ENCODE measurements around the gene C1QTNF8.

C1QTNF8 gene

DNA sequence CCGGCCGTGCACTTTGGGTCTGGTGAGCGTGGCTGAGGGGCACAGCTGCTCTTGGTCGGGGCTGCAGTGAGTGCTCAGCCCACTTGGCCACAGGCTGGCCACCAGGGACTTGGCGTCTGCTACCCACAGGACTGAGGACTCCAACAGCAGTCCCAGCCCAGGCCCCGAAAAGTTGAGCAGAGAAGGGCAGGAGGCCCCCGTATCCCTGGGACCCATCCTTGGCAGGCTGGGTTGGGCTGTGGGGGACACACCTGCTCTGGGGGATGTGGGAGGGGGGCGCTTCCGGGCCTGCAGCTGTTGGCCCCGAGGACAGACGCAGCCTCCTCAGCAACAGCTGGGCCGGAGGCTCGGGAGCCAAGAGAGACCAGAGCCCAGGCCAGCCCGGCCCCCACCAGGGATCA lies 42.9 kb downstream of the C1QTNF8 start:
- TF ChIP-seq, protein P1, sequence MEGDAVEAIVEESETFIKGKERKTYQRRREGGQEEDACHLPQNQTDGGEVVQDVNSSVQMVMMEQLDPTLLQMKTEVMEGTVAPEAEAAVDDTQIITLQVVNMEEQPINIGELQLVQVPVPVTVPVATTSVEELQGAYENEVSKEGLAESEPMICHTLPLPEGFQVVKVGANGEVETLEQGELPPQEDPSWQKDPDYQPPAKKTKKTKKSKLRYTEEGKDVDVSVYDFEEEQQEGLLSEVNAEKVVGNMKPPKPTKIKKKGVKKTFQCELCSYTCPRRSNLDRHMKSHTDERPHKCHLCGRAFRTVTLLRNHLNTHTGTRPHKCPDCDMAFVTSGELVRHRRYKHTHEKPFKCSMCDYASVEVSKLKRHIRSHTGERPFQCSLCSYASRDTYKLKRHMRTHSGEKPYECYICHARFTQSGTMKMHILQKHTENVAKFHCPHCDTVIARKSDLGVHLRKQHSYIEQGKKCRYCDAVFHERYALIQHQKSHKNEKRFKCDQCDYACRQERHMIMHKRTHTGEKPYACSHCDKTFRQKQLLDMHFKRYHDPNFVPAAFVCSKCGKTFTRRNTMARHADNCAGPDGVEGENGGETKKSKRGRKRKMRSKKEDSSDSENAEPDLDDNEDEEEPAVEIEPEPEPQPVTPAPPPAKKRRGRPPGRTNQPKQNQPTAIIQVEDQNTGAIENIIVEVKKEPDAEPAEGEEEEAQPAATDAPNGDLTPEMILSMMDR (IDR thresholded peaks at IDR 0.05; ENCODE audit: insufficient read depth, missing control alignments): no peak
- DNase-seq (ENCODE audit: insufficient read length, low spot score): no peak

DNA sequence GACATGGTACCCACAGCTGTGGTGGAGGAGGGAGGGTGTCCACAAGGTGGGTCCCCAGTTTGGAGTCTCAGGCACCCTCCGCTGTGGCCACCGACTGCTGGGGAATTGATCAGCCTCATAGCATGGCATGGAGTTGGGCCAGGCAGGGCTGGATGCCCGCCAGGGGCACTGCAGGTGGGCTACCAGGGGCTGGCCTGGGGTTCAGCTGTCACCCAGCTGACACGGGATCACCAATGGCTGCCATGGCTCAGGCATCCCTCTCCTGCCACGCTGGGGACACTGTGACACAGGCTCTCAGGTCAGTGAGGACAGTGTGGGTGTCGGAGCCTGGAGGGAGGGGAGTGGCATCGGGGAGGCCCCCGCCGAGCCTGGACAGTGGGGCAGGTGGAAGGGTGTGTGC lies 43.3 kb downstream of the C1QTNF8 start:
- DNase-seq (ENCODE audit: insufficient read length, low spot score) (no peak), FAIRE-seq (no peak)
- TF ChIP-seq, protein P1 (IDR thresholded peaks at IDR 0.05; ENCODE audit: insufficient read depth, missing control alignments): no peak

More for the DNA sequence above, 42.9 kb downstream of the C1QTNF8 start:
- FAIRE-seq: no peak

DNA sequence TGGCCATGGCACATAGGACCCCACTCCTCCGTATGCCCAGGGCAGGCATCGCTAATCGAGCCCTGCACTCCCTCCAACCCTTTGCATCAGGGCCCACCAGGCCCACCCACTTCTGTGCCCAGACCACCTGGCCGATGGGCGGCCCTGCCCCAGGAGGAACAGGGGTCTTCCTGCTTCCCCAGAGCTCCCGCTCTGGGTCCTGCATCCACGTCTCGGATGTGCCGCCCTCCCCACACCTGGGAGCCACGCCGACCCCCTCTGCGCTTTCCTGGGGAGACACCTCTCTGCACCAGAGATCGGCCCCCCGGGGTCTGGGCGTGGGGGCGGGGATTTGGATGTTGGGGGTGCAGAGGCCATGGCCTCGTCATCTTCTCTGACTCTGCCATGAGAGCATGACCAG lies 44.6 kb downstream of the C1QTNF8 start:
- FAIRE-seq (no peak), DNase-seq (ENCODE audit: insufficient read length, low spot score) (no peak)
- TF ChIP-seq, protein P1 (IDR thresholded peaks at IDR 0.05; ENCODE audit: insufficient read depth, missing control alignments): no peak

DNA sequence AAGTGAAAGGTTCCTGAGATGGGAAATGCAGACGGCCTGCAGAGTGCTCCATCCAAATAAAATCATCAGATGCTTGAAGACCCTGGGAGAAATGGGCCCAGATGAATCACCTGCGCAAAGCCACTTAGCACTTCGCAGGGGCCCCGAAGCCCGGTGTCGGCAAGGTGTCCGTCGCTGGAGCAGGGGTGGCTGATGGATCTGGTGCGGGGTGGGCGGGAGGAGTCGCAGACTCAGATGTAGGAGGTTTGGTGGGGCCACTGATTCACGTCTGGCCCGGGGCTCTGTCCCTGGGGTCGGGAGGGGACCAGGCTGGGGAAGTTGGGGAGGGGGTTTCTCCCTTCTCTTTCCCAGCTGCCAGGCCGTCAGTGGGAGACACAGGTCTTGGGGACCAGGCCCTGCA lies 45.1 kb downstream of the C1QTNF8 start:
- DNase-seq (ENCODE audit: insufficient read length, low spot score) (no peak), FAIRE-seq (no peak)
- TF ChIP-seq, protein P1 (IDR thresholded peaks at IDR 0.05; ENCODE audit: insufficient read depth, missing control alignments): no peak

DNA sequence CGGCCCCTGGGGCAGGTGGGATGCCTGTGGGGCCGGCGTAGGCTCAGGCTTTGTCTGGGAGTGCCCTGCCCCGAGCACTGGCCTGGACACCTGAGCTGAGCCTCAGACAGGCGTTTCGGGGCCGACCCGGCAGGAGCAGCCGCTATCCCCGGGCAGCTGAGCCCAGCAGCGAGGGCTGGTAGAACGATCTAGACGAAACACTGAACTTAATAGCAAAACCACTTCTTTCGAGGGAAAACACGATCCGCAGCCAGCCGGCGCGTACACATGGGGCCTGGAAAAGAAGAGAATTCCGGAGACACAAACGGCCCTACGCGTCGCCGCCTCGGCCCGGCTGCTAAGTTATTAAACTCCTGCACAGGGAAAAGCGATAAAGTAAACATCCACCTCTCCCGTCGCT lies 45.5 kb downstream of the C1QTNF8 start:
- TF ChIP-seq, protein P1 (IDR thresholded peaks at IDR 0.05; ENCODE audit: insufficient read depth, missing control alignments): no peak
- FAIRE-seq: no peak
- DNase-seq (ENCODE audit: insufficient read length, low spot score): no peak

- DNase-seq (ENCODE audit: insufficient read length, low spot score) (no peak), FAIRE-seq (no peak)
- TF ChIP-seq, protein P1 (IDR thresholded peaks at IDR 0.05; ENCODE audit: insufficient read depth, missing control alignments): no peak
Observed at GRCh38 chr16:1049976-1050247, 46.1 kb downstream of the C1QTNF8 start.

DNA sequence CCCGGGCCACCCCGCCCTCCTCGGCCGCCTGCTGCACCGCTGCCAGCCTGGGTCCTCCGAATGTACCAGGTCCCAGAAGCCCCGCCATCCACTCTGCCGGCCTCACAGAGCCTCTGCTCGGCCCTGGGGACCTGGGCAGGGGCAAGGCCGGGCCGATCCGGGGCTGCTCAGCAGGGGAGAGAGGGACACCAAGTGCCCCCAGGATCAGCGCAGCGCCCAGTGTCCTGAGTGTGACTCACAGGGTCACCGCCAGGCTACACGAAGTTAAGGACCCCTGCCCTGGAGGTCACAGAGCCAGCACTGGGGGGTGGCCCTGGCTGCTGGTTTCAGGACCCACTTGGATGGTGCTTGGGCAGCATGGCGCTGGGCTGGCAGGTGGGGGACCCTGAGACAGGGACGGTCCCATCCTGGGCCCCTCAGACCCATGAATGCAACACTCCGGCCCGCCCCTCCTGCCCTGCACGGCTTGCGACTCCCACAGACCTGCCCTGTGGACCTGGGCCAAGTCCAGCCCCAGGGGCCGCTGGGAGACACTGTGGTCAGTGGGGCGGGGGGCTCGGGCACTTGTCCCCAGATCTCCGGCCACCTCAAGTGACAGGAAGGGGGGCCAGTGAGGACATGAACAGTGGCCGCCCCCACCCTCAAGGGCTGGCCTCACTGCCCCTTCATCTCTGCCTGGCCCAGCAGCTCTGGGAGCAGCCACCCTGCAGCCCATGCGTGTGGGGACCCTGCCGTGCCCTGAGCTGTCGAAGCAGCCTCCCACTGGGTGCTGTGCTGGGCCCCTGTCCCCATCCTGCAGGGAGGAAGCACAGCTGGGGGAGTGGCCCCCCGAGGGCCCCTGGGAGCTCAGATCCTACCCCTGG lies 46.7 kb downstream of the C1QTNF8 start:
- FAIRE-seq (no peak), DNase-seq (ENCODE audit: insufficient read length, low spot score) (no peak)
- TF ChIP-seq, protein P1 (IDR thresholded peaks at IDR 0.05; ENCODE audit: insufficient read depth, missing control alignments): no peak

Measured in D721Med (cell line).